ENCODE measurements around the gene C17orf58. TPM values are rescaled to one million over a fixed set of nuclear protein-coding genes. Genes with fewer than 3 reads are reported as not detected.
A peak's percentile ranks its signal among the peaks of the same experiment; 100 is the strongest.
"Not testable (repeated sequence)": the region's sequence is repeated elsewhere in the genome, so short reads cannot be mapped to it uniquely, and the experiment has no call there.

C17orf58 gene
- total and polyA plus RNA-seq, 7 donors: 1.4 to 24.7 (median 8.3) TPM

GRCh38 chr17:67982686-67983382 lies 13.4 kb downstream of the C17orf58 start:
- Histone ChIP-seq H3K27ac (peak overlapping the region in 1 of 4 donors; percentile 39), H3K4me1 (peaks cover 0 to 7% (median 0%) of the 10 kb centered on the region in 4 donors), H3K9me3 (no peaks in the 10 kb centered on the region), H3K4me3 (no peak overlapping the region), H3K27me3 (no peaks in the 10 kb centered on the region), H3K36me3 (no peaks in the 10 kb centered on the region)
- intact Hi-C loops (cut with DNase I): no loop called here
- no peak for DNase-seq
- TF ChIP-seq EP300 (IDR thresholded peaks at IDR 0.05): no peak
- 68 to 82% methylated on average over 8 of the region's 8 CpGs for WGBS, 2 donors

GRCh38 chr17:67982034-67982640 lies 14.1 kb downstream of the C17orf58 start:
- H3K36me3 ChIP-seq: peaks cover 0 to 3% (median 0%) of the 10 kb centered on the region in 4 donors
- no peaks in the 10 kb centered on the region for H3K9me3 ChIP-seq
- H3K27me3 ChIP-seq: no peaks in the 10 kb centered on the region
- DNase-seq: no peak
- H3K4me3 ChIP-seq: no peak overlapping the region
- WGBS, 2 donors: 79 to 83% methylated on average over 9 of the region's 9 CpGs
- H3K27ac ChIP-seq: peak overlapping the region in 1 of 4 donors; percentile 39
- peaks cover 0 to 7% (median 0%) of the 10 kb centered on the region in 4 donors for H3K4me1 ChIP-seq
- intact Hi-C loops (cut with DNase I): no loop called here
- TF ChIP-seq POLR2A (IDR thresholded peaks at IDR 0.05) (no peak), EP300 (IDR thresholded peaks at IDR 0.05) (no peak), POLR2AphosphoS5 (IDR thresholded peaks at IDR 0.05) (no peak), CTCF (IDR thresholded peaks at IDR 0.05) (no peak)

GRCh38 chr17:67980883-67981282 lies 15.4 kb downstream of the C17orf58 start:
- H3K27ac ChIP-seq: peak overlapping the region in 1 of 4 donors; percentile 0
- H3K27me3 ChIP-seq; H3K4me3 ChIP-seq; DNase-seq; H3K9me3 ChIP-seq; H3K4me1 ChIP-seq; intact Hi-C loops (cut with DNase I): not testable (repeated sequence)
- H3K36me3 ChIP-seq: peaks cover 0 to 11% (median 0%) of the 10 kb centered on the region in 4 donors
- WGBS, 2 donors: 55 to 64% methylated on average over 3 of the region's 3 CpGs

GRCh38 chr17:67980456-67980855 lies 15.8 kb downstream of the C17orf58 start:
- Histone ChIP-seq H3K27ac (peak overlapping the region in 2 of 4 donors; percentile 0 to 27), H3K36me3 (peaks cover 0 to 15% (median 0%) of the 10 kb centered on the region in 4 donors), H3K27me3 (no peaks in the 10 kb centered on the region), H3K4me3 (no peak overlapping the region), H3K4me1 (peaks cover 0 to 7% (median 0%) of the 10 kb centered on the region in 4 donors), H3K9me3 (no peaks in the 10 kb centered on the region)
- no peak for DNase-seq
- WGBS, 2 donors: 88 to 96% methylated on average over 2 of the region's 2 CpGs
- intact Hi-C loops (cut with DNase I): no loop called here
- TF ChIP-seq EP300 (IDR thresholded peaks at IDR 0.05): no peak
- no peak for TF ChIP-seq CTCF (IDR thresholded peaks at IDR 0.05)
- no peak for TF ChIP-seq POLR2A (IDR thresholded peaks at IDR 0.05)
- no peak for TF ChIP-seq POLR2AphosphoS5 (IDR thresholded peaks at IDR 0.05)

- DNase-seq; H3K27ac ChIP-seq; H3K9me3 ChIP-seq; H3K4me3 ChIP-seq; H3K4me1 ChIP-seq; H3K27me3 ChIP-seq; intact Hi-C loops (cut with DNase I): not testable (repeated sequence)
- WGBS, 2 donors: 97% methylated on average over 6 of the region's 6 CpGs
- H3K36me3 ChIP-seq: peaks cover 0 to 41% (median 0%) of the 10 kb centered on the region in 4 donors
Measured at GRCh38 chr17:67976306-67976705, 20.0 kb downstream of the C17orf58 start.

- Histone ChIP-seq H3K27me3 (no peaks in the 10 kb centered on the region), H3K9me3 (no peaks in the 10 kb centered on the region), H3K4me1 (peaks cover 0 to 7% (median 0%) of the 10 kb centered on the region in 4 donors), H3K4me3 (no peak overlapping the region), H3K27ac (no peak overlapping the region), H3K36me3 (peaks cover 0 to 58% (median 1%) of the 10 kb centered on the region in 4 donors)
- TF ChIP-seq POLR2AphosphoS5 (IDR thresholded peaks at IDR 0.05) (no peak), POLR2A (IDR thresholded peaks at IDR 0.05) (no peak), EP300 (IDR thresholded peaks at IDR 0.05) (no peak), CTCF (IDR thresholded peaks at IDR 0.05) (no peak)
- intact Hi-C loops (cut with DNase I): no loop called here
- WGBS, 2 donors: 76 to 78% methylated on average over 8 of the region's 8 CpGs
- DNase-seq: no peak
Measured at GRCh38 chr17:67974598-67975066, 21.6 kb downstream of the C17orf58 start.

Data from sigmoid colon (tissue), 7 donors.